Measurements from ENCODE around the gene CORO2A.

CORO2A gene

DNA sequence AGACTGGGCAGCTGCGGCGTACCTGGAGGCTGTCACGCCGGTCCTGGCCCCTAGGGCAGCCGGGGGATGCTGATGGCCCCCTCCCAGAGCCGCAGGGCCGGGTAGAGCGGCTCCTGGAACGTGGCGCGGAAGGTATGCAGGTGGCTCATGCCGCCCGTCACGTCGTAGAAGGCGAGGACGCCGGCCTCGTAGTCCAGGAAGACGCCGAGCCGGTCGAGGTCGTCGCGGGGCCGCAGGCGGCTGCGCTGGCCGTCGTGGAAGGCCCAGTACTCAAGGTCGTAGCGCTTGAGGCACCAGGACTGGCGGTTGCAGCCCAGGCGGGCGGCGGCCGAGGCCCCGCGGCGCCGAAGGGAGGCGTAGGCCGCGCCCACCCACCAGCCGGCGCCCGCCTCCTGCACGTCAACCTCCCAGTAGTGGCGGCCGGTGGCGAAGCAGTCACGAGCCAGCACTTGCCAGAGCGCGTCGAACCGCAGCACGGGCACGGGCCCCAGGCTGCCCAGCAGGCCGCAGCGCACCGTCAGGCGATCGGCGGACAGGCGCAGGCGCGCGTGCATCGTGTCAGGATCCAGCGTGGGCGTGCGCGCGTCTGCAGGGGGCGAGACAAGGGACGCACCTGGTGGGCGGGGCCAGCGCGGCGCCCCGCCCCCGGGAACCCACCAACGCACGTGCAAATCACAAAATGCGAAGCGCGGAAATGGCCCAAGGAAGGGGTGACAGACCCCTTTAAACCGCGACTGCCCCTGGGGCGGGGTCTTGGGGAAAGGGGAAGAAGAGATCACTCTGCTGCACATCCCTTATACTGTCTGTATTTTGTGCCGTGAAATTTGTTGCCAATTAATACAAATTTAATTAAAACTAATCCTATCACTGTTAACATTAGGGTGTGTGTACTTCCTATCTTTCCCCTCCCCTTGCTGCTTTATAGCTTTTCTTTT is 104.8 kb downstream of the CORO2A start:
- no peak for TF ChIP-seq CTCF (IDR thresholded peaks at IDR 0.05; ENCODE audit: low read depth, low read length)
- no peak for TF ChIP-seq EZH2phosphoT487 (IDR thresholded peaks at IDR 0.05; ENCODE audit: low read depth)
- no peak overlapping the region for H3K9ac ChIP-seq (ENCODE audit: low read length)
- peaks cover 9% of the 10 kb centered on the region for H3K36me3 ChIP-seq (replicated peaks; ENCODE audit: low read depth, low read length)
- no peak overlapping the region for H3K27ac ChIP-seq (ENCODE audit: low read length)
- no peaks in the 10 kb centered on the region for H3K27me3 ChIP-seq (ENCODE audit: low read depth, low read length)
- no peaks in the 10 kb centered on the region for H4K20me1 ChIP-seq (ENCODE audit: insufficient read depth, low read length)
- no peak overlapping the region for H3K4me3 ChIP-seq (ENCODE audit: low read length)
- H3K9me3 ChIP-seq (ENCODE audit: insufficient read depth, low read length) = no peaks in the 10 kb centered on the region
- no peaks in the 10 kb centered on the region for H3K79me2 ChIP-seq (ENCODE audit: low read length)
- peaks cover 7% of the 10 kb centered on the region for H3K4me1 ChIP-seq (ENCODE audit: low read length)
- no peak overlapping the region for H3K4me2 ChIP-seq (ENCODE audit: low read length)
- no peak overlapping the region for H2AFZ ChIP-seq (ENCODE audit: low read depth, low read length)

- no peaks in the 10 kb centered on the region for H3K9me3 ChIP-seq (ENCODE audit: insufficient read depth, low read length)
Observed at GRCh38 chr9:98086461-98086860, 106.0 kb downstream of the CORO2A start.

DNA sequence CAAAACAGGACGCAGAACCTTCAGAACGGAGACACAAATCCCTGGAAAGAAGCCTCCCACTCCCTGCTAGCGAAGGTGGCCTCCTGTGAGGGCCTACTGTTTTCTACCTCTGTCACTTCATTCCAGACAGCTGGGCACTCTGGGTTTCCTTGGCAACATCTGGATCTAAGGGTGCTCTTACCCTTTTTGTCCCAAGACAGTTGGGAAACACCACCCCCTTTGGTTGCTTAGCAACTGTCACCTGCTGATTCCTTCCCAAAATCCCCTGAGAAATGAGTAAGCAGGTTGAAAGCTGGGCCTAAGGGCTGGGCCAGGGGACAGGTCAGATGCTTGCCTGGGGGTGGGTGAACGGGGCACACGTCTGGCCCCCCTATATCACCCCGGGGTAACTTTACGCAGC is 106.5 kb downstream of the CORO2A start:
- Histone ChIP-seq H3K4me2 (ENCODE audit: low read length) (no peak overlapping the region), H4K20me1 (ENCODE audit: insufficient read depth, low read length) (no peaks in the 10 kb centered on the region), H3K9ac (ENCODE audit: low read length) (no peak overlapping the region), H3K9me3 (ENCODE audit: insufficient read depth, low read length) (no peaks in the 10 kb centered on the region), H3K79me2 (ENCODE audit: low read length) (no peaks in the 10 kb centered on the region), H3K36me3 (replicated peaks; ENCODE audit: low read depth, low read length) (peaks cover 23% of the 10 kb centered on the region), H3K4me3 (ENCODE audit: low read length) (no peak overlapping the region), H3K27me3 (ENCODE audit: low read depth, low read length) (no peaks in the 10 kb centered on the region), H3K4me1 (ENCODE audit: low read length) (peaks cover 7% of the 10 kb centered on the region), H2AFZ (ENCODE audit: low read depth, low read length) (no peak overlapping the region), H3K27ac (ENCODE audit: low read length) (no peak overlapping the region)
- TF ChIP-seq EZH2phosphoT487 (IDR thresholded peaks at IDR 0.05; ENCODE audit: low read depth) (no peak), CTCF (IDR thresholded peaks at IDR 0.05; ENCODE audit: low read depth, low read length) (no peak)

More at GRCh38 chr9:98086461-98086860, 106.0 kb downstream of the CORO2A start:
- H3K79me2 ChIP-seq (ENCODE audit: low read length) = no peaks in the 10 kb centered on the region
- H3K36me3 ChIP-seq (replicated peaks; ENCODE audit: low read depth, low read length) = peaks cover 18% of the 10 kb centered on the region
- no peak overlapping the region for H3K4me2 ChIP-seq (ENCODE audit: low read length)
- TF ChIP-seq EZH2phosphoT487 (IDR thresholded peaks at IDR 0.05; ENCODE audit: low read depth) (no peak), CTCF (IDR thresholded peaks at IDR 0.05; ENCODE audit: low read depth, low read length) (no peak)
- H3K9ac ChIP-seq (ENCODE audit: low read length) = no peak overlapping the region
- H3K27me3 ChIP-seq (ENCODE audit: low read depth, low read length) = no peaks in the 10 kb centered on the region
- peaks cover 7% of the 10 kb centered on the region for H3K4me1 ChIP-seq (ENCODE audit: low read length)
- H3K27ac ChIP-seq (ENCODE audit: low read length) = no peak overlapping the region
- H2AFZ ChIP-seq (ENCODE audit: low read depth, low read length) = no peak overlapping the region
- no peaks in the 10 kb centered on the region for H4K20me1 ChIP-seq (ENCODE audit: insufficient read depth, low read length)
- H3K4me3 ChIP-seq (ENCODE audit: low read length) = no peak overlapping the region

DNA sequence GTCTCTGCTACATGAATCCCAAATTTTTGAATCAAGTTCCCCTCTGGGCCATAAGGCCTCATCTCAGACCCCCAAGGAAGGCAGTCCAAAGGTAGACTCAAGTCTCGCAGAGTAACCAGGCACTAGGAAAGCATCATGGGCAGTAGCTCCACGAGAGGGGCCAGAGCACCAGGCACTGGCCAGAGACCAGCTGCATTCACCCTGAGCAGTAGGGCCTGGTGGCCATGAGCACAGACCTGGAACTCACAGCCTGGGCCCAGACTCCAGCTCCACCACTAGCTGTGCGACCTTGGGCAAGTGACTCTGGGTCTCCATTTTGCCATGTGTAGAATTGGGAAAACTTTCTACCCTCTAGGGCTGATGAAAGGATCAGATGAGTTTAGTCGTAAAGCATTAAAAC is 107.4 kb downstream of the CORO2A start:
- Histone ChIP-seq H3K27ac (ENCODE audit: low read length) (no peak overlapping the region), H3K79me2 (ENCODE audit: low read length) (no peaks in the 10 kb centered on the region), H3K4me3 (ENCODE audit: low read length) (no peak overlapping the region), H4K20me1 (ENCODE audit: insufficient read depth, low read length) (no peaks in the 10 kb centered on the region), H3K9me3 (ENCODE audit: insufficient read depth, low read length) (no peaks in the 10 kb centered on the region), H2AFZ (ENCODE audit: low read depth, low read length) (no peak overlapping the region), H3K4me1 (ENCODE audit: low read length) (peaks cover 7% of the 10 kb centered on the region), H3K36me3 (replicated peaks; ENCODE audit: low read depth, low read length) (peaks cover 30% of the 10 kb centered on the region), H3K27me3 (ENCODE audit: low read depth, low read length) (no peaks in the 10 kb centered on the region), H3K9ac (ENCODE audit: low read length) (no peak overlapping the region), H3K4me2 (ENCODE audit: low read length) (no peak overlapping the region)
- no peak for TF ChIP-seq EZH2phosphoT487 (IDR thresholded peaks at IDR 0.05; ENCODE audit: low read depth)
- no peak for TF ChIP-seq CTCF (IDR thresholded peaks at IDR 0.05; ENCODE audit: low read depth, low read length)

Measured in OCI-LY3 (cell line).